ENCODE measurements around the gene IL12A.

The IL12A gene

DNA sequence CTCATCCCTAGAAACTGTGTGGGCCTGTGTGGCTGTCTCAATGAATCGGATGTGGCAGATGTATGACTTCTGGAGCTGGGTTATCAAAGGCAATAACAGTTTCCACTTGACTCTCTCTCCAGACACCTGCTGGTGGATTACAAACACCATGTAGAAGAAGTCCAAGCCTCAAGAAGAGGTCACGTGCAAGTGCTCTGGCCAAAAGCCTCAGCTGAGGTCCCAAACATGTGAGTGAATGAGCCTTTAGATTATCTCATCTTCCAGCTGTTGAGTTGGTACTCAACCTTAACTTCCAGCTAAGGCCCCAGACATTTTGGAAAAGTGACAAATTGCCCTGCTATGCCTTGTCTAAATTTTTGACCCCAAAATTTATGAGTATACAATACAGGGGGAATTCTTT, 42.7 kb upstream of the IL12A start:
- TF ChIP-seq ZFP3 (CRISPR knock-in tag; IDR thresholded peaks at IDR 0.05): no peak
- no peak for TF ChIP-seq ZFP30 (CRISPR knock-in tag; IDR thresholded peaks at IDR 0.05)
- no peak for TF ChIP-seq ZC3H10 (CRISPR knock-in tag; IDR thresholded peaks at IDR 0.05)
- no peak for TF ChIP-seq ZNF70 (CRISPR knock-in tag; IDR thresholded peaks at IDR 0.05)
- no peak for TF ChIP-seq ISL1 (CRISPR knock-in tag; IDR thresholded peaks at IDR 0.05)
- TF ChIP-seq RARB (CRISPR knock-in tag; IDR thresholded peaks at IDR 0.05): no peak
- TF ChIP-seq, protein P1, sequence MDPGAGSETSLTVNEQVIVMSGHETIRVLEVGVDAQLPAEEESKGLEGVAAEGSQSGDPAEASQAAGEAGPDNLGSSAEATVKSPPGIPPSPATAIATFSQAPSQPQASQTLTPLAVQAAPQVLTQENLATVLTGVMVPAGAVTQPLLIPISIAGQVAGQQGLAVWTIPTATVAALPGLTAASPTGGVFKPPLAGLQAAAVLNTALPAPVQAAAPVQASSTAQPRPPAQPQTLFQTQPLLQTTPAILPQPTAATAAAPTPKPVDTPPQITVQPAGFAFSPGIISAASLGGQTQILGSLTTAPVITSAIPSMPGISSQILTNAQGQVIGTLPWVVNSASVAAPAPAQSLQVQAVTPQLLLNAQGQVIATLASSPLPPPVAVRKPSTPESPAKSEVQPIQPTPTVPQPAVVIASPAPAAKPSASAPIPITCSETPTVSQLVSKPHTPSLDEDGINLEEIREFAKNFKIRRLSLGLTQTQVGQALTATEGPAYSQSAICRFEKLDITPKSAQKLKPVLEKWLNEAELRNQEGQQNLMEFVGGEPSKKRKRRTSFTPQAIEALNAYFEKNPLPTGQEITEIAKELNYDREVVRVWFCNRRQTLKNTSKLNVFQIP (CRISPR knock-in tag; IDR thresholded peaks at IDR 0.05; ENCODE audit: borderline replicate concordance, low read depth): no peak
- no peak for ATAC-seq

DNA sequence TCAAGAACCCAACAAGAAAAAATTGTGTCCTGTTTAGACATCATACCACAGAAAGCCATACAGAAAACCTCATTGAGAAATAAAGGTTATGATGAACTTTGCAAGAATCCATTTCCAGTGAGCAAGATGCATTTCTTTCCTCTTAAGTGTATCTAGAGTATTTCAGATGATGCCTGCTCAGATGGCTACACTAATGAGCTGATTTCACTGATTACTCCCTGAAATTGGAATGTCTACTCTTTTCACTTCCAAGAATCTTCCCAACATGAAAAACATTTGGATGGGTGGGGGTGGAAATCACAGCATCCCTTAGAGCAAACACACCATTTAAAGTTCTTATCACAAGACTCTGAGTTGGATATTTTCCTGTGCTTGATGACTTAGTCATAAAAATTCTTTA, 41.4 kb upstream of the IL12A start:
- TF ChIP-seq, protein P2, sequence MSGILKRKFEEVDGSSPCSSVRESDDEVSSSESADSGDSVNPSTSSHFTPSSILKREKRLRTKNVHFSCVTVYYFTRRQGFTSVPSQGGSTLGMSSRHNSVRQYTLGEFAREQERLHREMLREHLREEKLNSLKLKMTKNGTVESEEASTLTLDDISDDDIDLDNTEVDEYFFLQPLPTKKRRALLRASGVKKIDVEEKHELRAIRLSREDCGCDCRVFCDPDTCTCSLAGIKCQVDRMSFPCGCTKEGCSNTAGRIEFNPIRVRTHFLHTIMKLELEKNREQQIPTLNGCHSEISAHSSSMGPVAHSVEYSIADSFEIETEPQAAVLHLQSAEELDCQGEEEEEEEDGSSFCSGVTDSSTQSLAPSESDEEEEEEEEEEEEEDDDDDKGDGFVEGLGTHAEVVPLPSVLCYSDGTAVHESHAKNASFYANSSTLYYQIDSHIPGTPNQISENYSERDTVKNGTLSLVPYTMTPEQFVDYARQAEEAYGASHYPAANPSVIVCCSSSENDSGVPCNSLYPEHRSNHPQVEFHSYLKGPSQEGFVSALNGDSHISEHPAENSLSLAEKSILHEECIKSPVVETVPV (CRISPR knock-in tag; IDR thresholded peaks at IDR 0.05): no peak
- TF ChIP-seq TCF4 (CRISPR knock-in tag; IDR thresholded peaks at IDR 0.05; ENCODE audit: borderline replicate concordance): no peak
- TF ChIP-seq ISL1 (CRISPR knock-in tag; IDR thresholded peaks at IDR 0.05): peak; percentile 58
- no peak for TF ChIP-seq ZFP30 (CRISPR knock-in tag; IDR thresholded peaks at IDR 0.05)
- ATAC-seq: no peak; the same call in 2 of the 3 replicates

DNA sequence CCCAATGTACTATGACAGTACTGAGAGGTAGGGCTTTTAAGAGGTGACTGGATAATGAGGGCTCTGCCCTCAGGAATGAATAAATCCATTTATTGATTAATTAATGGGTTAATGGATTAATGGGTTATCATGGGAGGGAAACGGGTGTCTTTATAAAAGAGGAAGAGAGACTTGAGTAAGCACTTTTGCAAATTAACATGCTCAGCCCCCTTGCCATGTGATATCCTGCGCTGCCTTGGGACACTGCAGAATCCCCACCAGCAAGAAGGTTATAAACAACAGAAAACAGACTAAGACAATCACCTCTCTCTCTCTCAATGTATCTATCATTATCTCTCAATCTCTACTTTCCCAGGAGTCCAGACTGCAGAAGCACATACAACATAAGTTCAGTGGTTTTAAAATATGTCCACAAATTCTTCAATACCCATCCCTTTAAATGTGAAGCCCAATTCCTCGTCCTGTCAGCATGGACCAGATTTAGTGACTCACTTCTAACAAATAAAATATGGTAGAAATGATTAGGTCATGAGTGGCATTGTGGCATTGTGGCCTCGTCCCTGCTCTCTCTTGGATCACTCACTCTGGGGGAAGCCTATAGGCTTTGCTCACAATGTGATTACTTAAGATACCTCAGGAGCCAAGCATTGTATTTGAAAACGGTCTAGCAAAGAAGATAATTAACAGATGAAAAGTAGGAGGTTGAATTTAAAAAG, 40.0 kb upstream of the IL12A start:
- TF ChIP-seq ZNF8 (CRISPR knock-in tag; IDR thresholded peaks at IDR 0.05) (no peak), ESRRG (CRISPR knock-in tag; IDR thresholded peaks at IDR 0.05) (no peak), TCF4 (CRISPR knock-in tag; IDR thresholded peaks at IDR 0.05; ENCODE audit: borderline replicate concordance) (no peak), ZNF565 (CRISPR knock-in tag; conservative IDR thresholded peaks at IDR 0.05; ENCODE audit: low read depth) (no peak), ARNTL (CRISPR knock-in tag; IDR thresholded peaks at IDR 0.05; ENCODE audit: borderline replicate concordance, low read depth) (no peak), RARB (CRISPR knock-in tag; IDR thresholded peaks at IDR 0.05) (no peak), ZFP30 (CRISPR knock-in tag; IDR thresholded peaks at IDR 0.05) (no peak), GLIS3 (CRISPR knock-in tag; IDR thresholded peaks at IDR 0.05) (no peak), ZC3H10 (CRISPR knock-in tag; IDR thresholded peaks at IDR 0.05) (no peak), OSR1 (CRISPR knock-in tag; IDR thresholded peaks at IDR 0.05) (no peak), CSDC2 (CRISPR knock-in tag; IDR thresholded peaks at IDR 0.05) (no peak)
- TF ChIP-seq, protein P2 (CRISPR knock-in tag; IDR thresholded peaks at IDR 0.05): no peak
- TF ChIP-seq, protein P3, sequence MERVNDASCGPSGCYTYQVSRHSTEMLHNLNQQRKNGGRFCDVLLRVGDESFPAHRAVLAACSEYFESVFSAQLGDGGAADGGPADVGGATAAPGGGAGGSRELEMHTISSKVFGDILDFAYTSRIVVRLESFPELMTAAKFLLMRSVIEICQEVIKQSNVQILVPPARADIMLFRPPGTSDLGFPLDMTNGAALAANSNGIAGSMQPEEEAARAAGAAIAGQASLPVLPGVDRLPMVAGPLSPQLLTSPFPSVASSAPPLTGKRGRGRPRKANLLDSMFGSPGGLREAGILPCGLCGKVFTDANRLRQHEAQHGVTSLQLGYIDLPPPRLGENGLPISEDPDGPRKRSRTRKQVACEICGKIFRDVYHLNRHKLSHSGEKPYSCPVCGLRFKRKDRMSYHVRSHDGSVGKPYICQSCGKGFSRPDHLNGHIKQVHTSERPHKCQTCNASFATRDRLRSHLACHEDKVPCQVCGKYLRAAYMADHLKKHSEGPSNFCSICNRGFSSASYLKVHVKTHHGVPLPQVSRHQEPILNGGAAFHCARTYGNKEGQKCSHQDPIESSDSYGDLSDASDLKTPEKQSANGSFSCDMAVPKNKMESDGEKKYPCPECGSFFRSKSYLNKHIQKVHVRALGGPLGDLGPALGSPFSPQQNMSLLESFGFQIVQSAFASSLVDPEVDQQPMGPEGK (CRISPR knock-in tag; IDR thresholded peaks at IDR 0.05; ENCODE audit: borderline replicate concordance): no peak
- TF ChIP-seq, protein P4, sequence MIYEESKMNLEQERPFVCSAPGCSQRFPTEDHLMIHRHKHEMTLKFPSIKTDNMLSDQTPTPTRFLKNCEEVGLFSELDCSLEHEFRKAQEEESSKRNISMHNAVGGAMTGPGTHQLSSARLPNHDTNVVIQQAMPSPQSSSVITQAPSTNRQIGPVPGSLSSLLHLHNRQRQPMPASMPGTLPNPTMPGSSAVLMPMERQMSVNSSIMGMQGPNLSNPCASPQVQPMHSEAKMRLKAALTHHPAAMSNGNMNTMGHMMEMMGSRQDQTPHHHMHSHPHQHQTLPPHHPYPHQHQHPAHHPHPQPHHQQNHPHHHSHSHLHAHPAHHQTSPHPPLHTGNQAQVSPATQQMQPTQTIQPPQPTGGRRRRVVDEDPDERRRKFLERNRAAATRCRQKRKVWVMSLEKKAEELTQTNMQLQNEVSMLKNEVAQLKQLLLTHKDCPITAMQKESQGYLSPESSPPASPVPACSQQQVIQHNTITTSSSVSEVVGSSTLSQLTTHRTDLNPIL (CRISPR knock-in tag; IDR thresholded peaks at IDR 0.05; ENCODE audit: low read depth): no peak
- TF ChIP-seq, protein P5, sequence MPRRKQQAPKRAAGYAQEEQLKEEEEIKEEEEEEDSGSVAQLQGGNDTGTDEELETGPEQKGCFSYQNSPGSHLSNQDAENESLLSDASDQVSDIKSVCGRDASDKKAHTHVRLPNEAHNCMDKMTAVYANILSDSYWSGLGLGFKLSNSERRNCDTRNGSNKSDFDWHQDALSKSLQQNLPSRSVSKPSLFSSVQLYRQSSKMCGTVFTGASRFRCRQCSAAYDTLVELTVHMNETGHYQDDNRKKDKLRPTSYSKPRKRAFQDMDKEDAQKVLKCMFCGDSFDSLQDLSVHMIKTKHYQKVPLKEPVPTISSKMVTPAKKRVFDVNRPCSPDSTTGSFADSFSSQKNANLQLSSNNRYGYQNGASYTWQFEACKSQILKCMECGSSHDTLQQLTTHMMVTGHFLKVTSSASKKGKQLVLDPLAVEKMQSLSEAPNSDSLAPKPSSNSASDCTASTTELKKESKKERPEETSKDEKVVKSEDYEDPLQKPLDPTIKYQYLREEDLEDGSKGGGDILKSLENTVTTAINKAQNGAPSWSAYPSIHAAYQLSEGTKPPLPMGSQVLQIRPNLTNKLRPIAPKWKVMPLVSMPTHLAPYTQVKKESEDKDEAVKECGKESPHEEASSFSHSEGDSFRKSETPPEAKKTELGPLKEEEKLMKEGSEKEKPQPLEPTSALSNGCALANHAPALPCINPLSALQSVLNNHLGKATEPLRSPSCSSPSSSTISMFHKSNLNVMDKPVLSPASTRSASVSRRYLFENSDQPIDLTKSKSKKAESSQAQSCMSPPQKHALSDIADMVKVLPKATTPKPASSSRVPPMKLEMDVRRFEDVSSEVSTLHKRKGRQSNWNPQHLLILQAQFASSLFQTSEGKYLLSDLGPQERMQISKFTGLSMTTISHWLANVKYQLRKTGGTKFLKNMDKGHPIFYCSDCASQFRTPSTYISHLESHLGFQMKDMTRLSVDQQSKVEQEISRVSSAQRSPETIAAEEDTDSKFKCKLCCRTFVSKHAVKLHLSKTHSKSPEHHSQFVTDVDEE (CRISPR knock-in tag; IDR thresholded peaks at IDR 0.05): no peak

More for the DNA sequence above, 40.0 kb upstream of the IL12A start:
- no peak for ATAC-seq
